ENCODE measurements around the gene GALNT18.

The GALNT18 gene

GRCh38 chr11:11427140-11427539, 194.7 kb downstream of the GALNT18 start:
- no peak for DNase-seq (ENCODE audit: low read depth in 1 of 2, low spot score in 1 of 2)
- TF ChIP-seq GABPA (IDR thresholded peaks at IDR 0.05; ENCODE audit: low read depth) (no peak), POLR2AphosphoS5 (IDR thresholded peaks at IDR 0.05; ENCODE audit: low read depth) (no peak), SPI1 (IDR thresholded peaks at IDR 0.05; ENCODE audit: borderline replicate concordance, low read depth) (no peak)
- no peak overlapping the region for H3K27ac ChIP-seq (replicated peaks)
- no peaks in the 10 kb centered on the region for H3K27me3 ChIP-seq (ENCODE audit: insufficient read depth, poor library complexity, severe bottlenecking)
- no peak overlapping the region for H3K4me3 ChIP-seq (replicated peaks; ENCODE audit: insufficient read depth, low read length)

GRCh38 chr11:11426226-11426952, 195.4 kb downstream of the GALNT18 start:
- no peak for DNase-seq (ENCODE audit: low read depth in 1 of 2, low spot score in 1 of 2)
- no peak overlapping the region for H3K27ac ChIP-seq (replicated peaks)
- H3K27me3 ChIP-seq (ENCODE audit: insufficient read depth, poor library complexity, severe bottlenecking) = no peaks in the 10 kb centered on the region
- H3K4me3 ChIP-seq (replicated peaks; ENCODE audit: insufficient read depth, low read length) = no peak overlapping the region
- TF ChIP-seq CTCF (IDR thresholded peaks at IDR 0.05; ENCODE audit: insufficient read depth, low read length) = no peak
- TF ChIP-seq SPI1 (IDR thresholded peaks at IDR 0.05; ENCODE audit: borderline replicate concordance, low read depth) = no peak
- no peak for TF ChIP-seq POLR2AphosphoS5 (IDR thresholded peaks at IDR 0.05; ENCODE audit: low read depth)
- TF ChIP-seq GABPA (IDR thresholded peaks at IDR 0.05; ENCODE audit: low read depth) = no peak
- no peak for TF ChIP-seq REST (IDR thresholded peaks at IDR 0.05; ENCODE audit: insufficient replicate concordance, low read depth)

- no peak overlapping the region for H3K4me3 ChIP-seq (replicated peaks; ENCODE audit: insufficient read depth, low read length)
- TF ChIP-seq CTCF (IDR thresholded peaks at IDR 0.05; ENCODE audit: insufficient read depth, low read length) (no peak), REST (IDR thresholded peaks at IDR 0.05; ENCODE audit: insufficient replicate concordance, low read depth) (no peak), SPI1 (IDR thresholded peaks at IDR 0.05; ENCODE audit: borderline replicate concordance, low read depth) (no peak), GABPA (IDR thresholded peaks at IDR 0.05; ENCODE audit: low read depth) (no peak), POLR2AphosphoS5 (IDR thresholded peaks at IDR 0.05; ENCODE audit: low read depth) (no peak)
- H3K27ac ChIP-seq (replicated peaks) = no peak overlapping the region
- no peaks in the 10 kb centered on the region for H3K27me3 ChIP-seq (ENCODE audit: insufficient read depth, poor library complexity, severe bottlenecking)
- DNase-seq (ENCODE audit: low read depth in 1 of 2, low spot score in 1 of 2) = no peak
Measured at GRCh38 chr11:11425806-11426205, 196.0 kb downstream of the GALNT18 start.

- TF ChIP-seq REST (IDR thresholded peaks at IDR 0.05; ENCODE audit: insufficient replicate concordance, low read depth) (no peak), POLR2AphosphoS5 (IDR thresholded peaks at IDR 0.05; ENCODE audit: low read depth) (no peak), SPI1 (IDR thresholded peaks at IDR 0.05; ENCODE audit: borderline replicate concordance, low read depth) (no peak), GABPA (IDR thresholded peaks at IDR 0.05; ENCODE audit: low read depth) (no peak), CTCF (IDR thresholded peaks at IDR 0.05; ENCODE audit: insufficient read depth, low read length) (no peak)
- H3K27me3 ChIP-seq (ENCODE audit: insufficient read depth, poor library complexity, severe bottlenecking) = no peaks in the 10 kb centered on the region
- H3K27ac ChIP-seq (replicated peaks) = no peak overlapping the region
- no peak overlapping the region for H3K4me3 ChIP-seq (replicated peaks; ENCODE audit: insufficient read depth, low read length)
- DNase-seq (ENCODE audit: low read depth in 1 of 2, low spot score in 1 of 2) = no peak
Measured at GRCh38 chr11:11424688-11425087, 197.1 kb downstream of the GALNT18 start.
